Stomach (tissue), 9 donors: Measurements from ENCODE around the gene SIGLEC12. TPM values are rescaled to one million over a fixed set of nuclear protein-coding genes. Genes with fewer than 3 reads are reported as not detected.

Experiments used
- DNase-seq, 2 donors: peaks; one replicate each; pipeline versions ENCODE4 v3.0.0 to v3.0.0-alpha.2; 2013 to 2019
- H3K27ac ChIP-seq, 5 donors: fragments of 200-600 bp in 4 of 5; sonication (generic) in 4 of 5; one replicate each; pipeline ENCODE4 v1.5.1; 2013 to 2019; ENCODE audit warnings: mild to moderate bottlenecking in 1 of 5, moderate library complexity in 1 of 5
- H3K27me3 ChIP-seq, 3 donors: fragments of 200-600 bp; sonication (generic); one replicate each; pipeline ENCODE4 v1.5.1; 2017 to 2019; ENCODE audit warnings: mixed run types in 1 of 3
- H3K36me3 ChIP-seq, 4 donors: fragments of 200-600 bp; sonication (generic); 1 replicate in 3 of 4; 2 replicates in 1 of 4; pipeline ENCODE4 v1.5.1; 2016 to 2019
- H3K4me1 ChIP-seq, 4 donors: fragments of 200-600 bp; sonication (generic); one replicate each; pipeline ENCODE4 v1.5.1; 2016 to 2019
- H3K4me3 ChIP-seq, 4 donors: fragments of 200-600 bp; sonication (generic) in 3 of 4; one replicate each; pipeline ENCODE4 v1.5.1; 2016 to 2019; ENCODE audit warnings: mild to moderate bottlenecking in 1 of 4
- H3K9me3 ChIP-seq, 4 donors: fragments of 200-600 bp; sonication (generic); one replicate each; pipeline ENCODE4 v1.5.1; 2016 to 2019
- EP300 ChIP-seq: sonication (generic); formaldehyde crosslinking; IDR thresholded peaks from one replicate; pipeline ENCODE4 v1.6.1; 2017; ENCODE audit warnings: antibody characterized with exemption
- POLR2A ChIP-seq, 4 donors: fragments of 450-650 bp; IDR thresholded peaks; one replicate each; pipeline ENCODE4 v1.6.1; 2016; ENCODE audit warnings: antibody characterized with exemption in 4 of 4, control low read depth in 2 of 4, mild to moderate bottlenecking in 1 of 4, moderate library complexity in 1 of 4
- POLR2AphosphoS5 ChIP-seq, 3 donors: sonication (generic); formaldehyde crosslinking; IDR thresholded peaks; one replicate each; pipeline ENCODE4 v1.6.1; 2016; ENCODE audit warnings: antibody characterized with exemption in 3 of 3
- WGBS, 5 donors: extraction: QIAGEN DNeasy Blood & Tissue Kit in 3 of 5; methylation state at CpG; one replicate each; pipeline versions ENCODE4 v1.1.5 to v1.1.7; 2013 to 2018; 5-methylcytosine and 5-hydroxymethylcytosine counted together
- intact Hi-C: fragments of 100-400 bp; cut with DNase I; formaldehyde crosslinking; loops from one replicate; pipeline ENCODE4 v1.15.1; 2023; ENCODE audit warnings: low total_unique reads
- polyA plus RNA-seq, 3 donors: library from polyadenylated mRNA; stranded (reverse); fragments of 200-250 nt; gene quantifications; one replicate each; pipeline ENCODE4 v1.2.3, GENCODE V29; 2013
- small RNA-seq, 4 donors: library from RNA; depleted of rRNA; stranded (forward); fragments of <200 nt; gene quantifications; one replicate each; pipeline ENCODE3, GENCODE V24; 2016
- total RNA-seq, 5 donors: library from RNA; depleted of rRNA; stranded (reverse); fragments of >200 nt; gene quantifications; one replicate each; pipeline versions ENCODE4 v1.1.0 to v1.2.3, GENCODE V29; 2014 to 2016
- TF ChIP-seq, protein P1 (sequence below), 7 experiments: fragments of 450-650 bp in 4 of 7; fragments of 200-600 bp in 3 of 7; sonication (generic) in 3 of 7; IDR thresholded peaks; one replicate each; pipeline ENCODE4 v1.5.1; 2016 to 2019; ENCODE audit warnings: antibody characterized with exemption in 7 of 7, control low read depth in 2 of 7, mild to moderate bottlenecking in 1 of 7
- donor health status: healthy with polysubstance abuse.
- donor health status: Bipolar disorder and iron deficiency.
- donor health status: healthy.

Gene SIGLEC12
- total and polyA plus RNA-seq, 8 donors: 0.10 to 1.2 (median 0.37) TPM; not detected in 5

DNA sequence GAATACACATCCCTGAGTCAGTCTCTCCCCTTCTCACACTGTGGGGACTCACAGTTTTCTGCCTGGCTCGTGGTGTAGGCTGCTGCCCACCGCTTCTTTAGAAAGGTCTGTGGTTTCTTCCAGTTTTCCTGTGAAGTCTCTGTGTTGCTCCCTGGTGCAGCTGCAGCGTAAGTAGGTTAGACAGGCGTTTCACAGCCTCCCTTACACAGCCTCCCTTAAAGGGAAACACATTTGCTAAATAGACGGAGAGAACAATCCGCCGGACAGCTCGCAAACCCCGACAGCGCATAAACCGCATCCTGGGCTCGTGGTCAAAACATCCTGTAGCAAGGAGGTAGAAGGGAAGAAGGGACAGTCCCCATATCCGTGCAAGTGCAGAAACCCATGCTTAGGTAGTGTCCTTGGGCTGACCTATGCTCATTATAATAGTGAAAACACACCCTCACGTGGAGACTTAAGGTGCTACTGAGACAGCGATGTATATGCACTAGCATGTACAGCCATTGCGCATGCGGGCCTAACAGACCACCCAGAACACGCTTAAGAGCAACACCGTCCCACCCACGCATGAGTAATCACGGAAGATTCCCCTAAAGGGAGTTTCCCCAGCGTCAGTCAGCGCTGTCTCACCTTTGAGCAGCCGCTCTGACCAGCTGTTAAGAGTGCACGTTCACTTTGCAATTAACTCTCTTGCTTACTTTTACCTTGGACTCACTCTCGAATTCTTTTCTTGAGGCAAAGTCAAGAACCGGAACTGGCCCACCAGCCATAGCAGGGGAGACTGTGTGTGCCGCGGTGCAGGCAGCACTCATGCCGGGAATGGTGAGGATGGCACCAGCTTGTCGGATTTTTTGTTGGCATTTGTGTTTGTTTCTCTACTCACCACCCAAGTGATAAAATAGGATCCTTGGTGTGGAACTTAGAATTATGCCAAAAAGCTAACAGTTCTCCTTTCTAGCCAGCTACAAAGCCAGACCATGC, 59.9 kb downstream of the SIGLEC12 start:
- H3K27me3 ChIP-seq: peaks cover 0 to 61% (median 7%) of the 10 kb centered on the region in 3 donors
- WGBS, 5 donors: 53 to 62% (median 61%) methylated on average over 31 of the region's 31 CpGs
- TF ChIP-seq, protein P1, sequence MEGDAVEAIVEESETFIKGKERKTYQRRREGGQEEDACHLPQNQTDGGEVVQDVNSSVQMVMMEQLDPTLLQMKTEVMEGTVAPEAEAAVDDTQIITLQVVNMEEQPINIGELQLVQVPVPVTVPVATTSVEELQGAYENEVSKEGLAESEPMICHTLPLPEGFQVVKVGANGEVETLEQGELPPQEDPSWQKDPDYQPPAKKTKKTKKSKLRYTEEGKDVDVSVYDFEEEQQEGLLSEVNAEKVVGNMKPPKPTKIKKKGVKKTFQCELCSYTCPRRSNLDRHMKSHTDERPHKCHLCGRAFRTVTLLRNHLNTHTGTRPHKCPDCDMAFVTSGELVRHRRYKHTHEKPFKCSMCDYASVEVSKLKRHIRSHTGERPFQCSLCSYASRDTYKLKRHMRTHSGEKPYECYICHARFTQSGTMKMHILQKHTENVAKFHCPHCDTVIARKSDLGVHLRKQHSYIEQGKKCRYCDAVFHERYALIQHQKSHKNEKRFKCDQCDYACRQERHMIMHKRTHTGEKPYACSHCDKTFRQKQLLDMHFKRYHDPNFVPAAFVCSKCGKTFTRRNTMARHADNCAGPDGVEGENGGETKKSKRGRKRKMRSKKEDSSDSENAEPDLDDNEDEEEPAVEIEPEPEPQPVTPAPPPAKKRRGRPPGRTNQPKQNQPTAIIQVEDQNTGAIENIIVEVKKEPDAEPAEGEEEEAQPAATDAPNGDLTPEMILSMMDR (IDR thresholded peaks at IDR 0.05): no peak
- TF ChIP-seq POLR2AphosphoS5 (IDR thresholded peaks at IDR 0.05) (no peak), EP300 (no peak), POLR2A (IDR thresholded peaks at IDR 0.05) (no peak)
- H3K9me3 ChIP-seq: no peaks in the 10 kb centered on the region
- peak overlapping the region in 2 of 4 donors; percentile 9 to 16 for H3K4me3 ChIP-seq
- intact Hi-C loops: no loop called here
- peaks cover 0 to 4% (median 0%) of the 10 kb centered on the region in 4 donors for H3K4me1 ChIP-seq
- H3K27ac ChIP-seq: peak overlapping the region in 2 of 5 donors; percentile 10 to 11
- peak; percentile 54 to 63 for DNase-seq
- H3K36me3 ChIP-seq: no peaks in the 10 kb centered on the region

Small RNA genes lying within 50 kb of the gene (small RNA-seq; reads per million reads assigned to genes)
- gene AC020914.3 (0 reads per million in 4 donors), gene AC020914.5 (0 reads per million in 4 donors)

Other genes starting within 250 kb of the SIGLEC12 start
- gene IGLON5, start 190.2 kb downstream of the SIGLEC12 start, total RNA-seq: under 1 TPM in 1 of 5 donors, not detected in 4; 0.18 TPM
- gene IGLON5, start 190.2 kb downstream of the SIGLEC12 start, polyA plus RNA-seq: under 1 TPM in 1 of 3 donors, not detected in 2; 0.13 TPM
- gene VSIG10L, start 159.7 kb downstream of the SIGLEC12 start, total RNA-seq: 1 to 10 TPM in 1 of 5 donors, under 1 TPM in 2, not detected in 2; 0.29 to 2.2 (median 0.37) TPM
- gene VSIG10L, start 159.7 kb downstream of the SIGLEC12 start, polyA plus RNA-seq: 10 to 100 TPM in 1 of 3 donors, 1 to 10 TPM in 1, not detected in 1; 1.1 to 39.6 TPM
- 100 to 1,000 TPM in 1 of 5 donors, 10 to 100 TPM in 3, 1 to 10 TPM in 1; 1.2 to 211 (median 53.4) TPM for gene ETFB, start 135.4 kb downstream of the SIGLEC12 start, total RNA-seq
- gene ETFB, start 135.4 kb downstream of the SIGLEC12 start, polyA plus RNA-seq: 100 to 1,000 TPM; 146 to 177 (median 157) TPM
- not detected for gene CLDND2, start 132.8 kb downstream of the SIGLEC12 start, total RNA-seq
- gene CLDND2, start 132.8 kb downstream of the SIGLEC12 start, polyA plus RNA-seq: 1 to 10 TPM in 2 of 3 donors, under 1 TPM in 1; 0.88 to 4.3 (median 1.3) TPM
- 1 to 10 TPM in 1 of 5 donors, not detected in 4; 7.7 TPM for gene NKG7, start 129.1 kb downstream of the SIGLEC12 start, total RNA-seq
- 1 to 10 TPM; 2.1 to 7.3 (median 3.1) TPM for gene NKG7, start 129.1 kb downstream of the SIGLEC12 start, polyA plus RNA-seq
- gene LIM2, start 113.8 kb downstream of the SIGLEC12 start, total RNA-seq: not detected
- gene LIM2, start 113.8 kb downstream of the SIGLEC12 start, polyA plus RNA-seq: not detected
- gene C19orf84, start 111.2 kb downstream of the SIGLEC12 start, total RNA-seq: not detected
- gene C19orf84, start 111.2 kb downstream of the SIGLEC12 start, polyA plus RNA-seq: not detected
- 10 to 100 TPM in 1 of 5 donors, 1 to 10 TPM in 2, not detected in 2; 1.1 to 21.4 (median 4.6) TPM for gene SIGLEC10, start 84.2 kb downstream of the SIGLEC12 start, total RNA-seq
- gene SIGLEC10, start 84.2 kb downstream of the SIGLEC12 start, polyA plus RNA-seq: 1 to 10 TPM; 1.7 to 3.1 (median 2.3) TPM
- 1 to 10 TPM in 2 of 5 donors, not detected in 3; 1.1 to 2.3 TPM for gene SIGLEC8, start 43.3 kb downstream of the SIGLEC12 start, total RNA-seq
- 1 to 10 TPM in 1 of 3 donors, under 1 TPM in 2; 0.20 to 1.1 (median 0.56) TPM for gene SIGLEC8, start 43.3 kb downstream of the SIGLEC12 start, polyA plus RNA-seq
- not detected for gene CEACAM18, start 23.3 kb downstream of the SIGLEC12 start, total RNA-seq
- gene CEACAM18, start 23.3 kb downstream of the SIGLEC12 start, polyA plus RNA-seq: not detected
- 1 to 10 TPM in 1 of 5 donors, not detected in 4; 7.1 TPM for gene SIGLEC6, start 29.9 kb upstream of the SIGLEC12 start, total RNA-seq
- gene SIGLEC6, start 29.9 kb upstream of the SIGLEC12 start, polyA plus RNA-seq: 1 to 10 TPM in 1 of 3 donors, under 1 TPM in 1, not detected in 1; 0.50 to 2.4 TPM
- 10 to 100 TPM in 1 of 5 donors, 1 to 10 TPM in 4; 3.8 to 12.9 (median 5.0) TPM for gene ZNF175, start 69.5 kb upstream of the SIGLEC12 start, total RNA-seq
- gene ZNF175, start 69.5 kb upstream of the SIGLEC12 start, polyA plus RNA-seq: 1 to 10 TPM; 1.2 to 3.1 (median 1.7) TPM
- 1 to 10 TPM in 1 of 5 donors, under 1 TPM in 1, not detected in 3; 0.58 to 1.8 TPM for gene SIGLEC5, start 128.6 kb upstream of the SIGLEC12 start, total RNA-seq
- 1 to 10 TPM in 1 of 3 donors, not detected in 2; 1.2 TPM for gene SIGLEC5, start 128.6 kb upstream of the SIGLEC12 start, polyA plus RNA-seq
- 1 to 10 TPM in 3 of 5 donors, not detected in 2; 2.0 to 5.4 (median 2.8) TPM for gene SIGLEC14, start 145.0 kb upstream of the SIGLEC12 start, total RNA-seq
- gene SIGLEC14, start 145.0 kb upstream of the SIGLEC12 start, polyA plus RNA-seq: 1 to 10 TPM in 1 of 3 donors, under 1 TPM in 1, not detected in 1; 0.55 to 1.8 TPM
- gene SPACA6, start 191.5 kb upstream of the SIGLEC12 start, total RNA-seq: 100 to 1,000 TPM in 1 of 5 donors, 1 to 10 TPM in 4; 1.2 to 151 (median 3.9) TPM
- 10 to 100 TPM; 11.2 to 26.7 (median 19.8) TPM for gene SPACA6, start 191.5 kb upstream of the SIGLEC12 start, polyA plus RNA-seq
- 1 to 10 TPM in 1 of 5 donors, not detected in 4; 7.2 TPM for gene HAS1, start 222.2 kb upstream of the SIGLEC12 start, total RNA-seq
- under 1 TPM in 2 of 3 donors, not detected in 1; 0.05 to 0.25 TPM for gene HAS1, start 222.2 kb upstream of the SIGLEC12 start, polyA plus RNA-seq